ENCODE results near the gene KRTAP1-3.

DNA sequence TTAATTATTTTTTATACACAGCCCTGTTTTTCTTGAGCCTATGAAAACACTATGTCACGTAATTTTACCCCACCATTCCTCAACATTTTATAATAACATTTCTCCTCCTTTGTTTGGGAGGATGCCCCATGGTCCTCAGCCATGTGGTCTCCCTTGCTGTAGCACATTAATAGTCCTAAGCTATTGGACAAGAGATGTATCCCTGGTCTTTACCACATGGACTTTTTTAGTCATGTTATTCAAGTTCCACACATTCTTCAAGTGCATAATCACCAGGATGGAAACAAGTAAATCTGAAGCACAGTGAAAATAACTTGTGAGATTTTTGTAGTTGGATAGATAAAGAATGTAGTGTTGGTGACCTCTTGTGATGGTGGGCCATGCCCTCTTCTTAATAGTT is 27.3 kb upstream of the KRTAP1-3 start:
- TF ChIP-seq, protein P1, sequence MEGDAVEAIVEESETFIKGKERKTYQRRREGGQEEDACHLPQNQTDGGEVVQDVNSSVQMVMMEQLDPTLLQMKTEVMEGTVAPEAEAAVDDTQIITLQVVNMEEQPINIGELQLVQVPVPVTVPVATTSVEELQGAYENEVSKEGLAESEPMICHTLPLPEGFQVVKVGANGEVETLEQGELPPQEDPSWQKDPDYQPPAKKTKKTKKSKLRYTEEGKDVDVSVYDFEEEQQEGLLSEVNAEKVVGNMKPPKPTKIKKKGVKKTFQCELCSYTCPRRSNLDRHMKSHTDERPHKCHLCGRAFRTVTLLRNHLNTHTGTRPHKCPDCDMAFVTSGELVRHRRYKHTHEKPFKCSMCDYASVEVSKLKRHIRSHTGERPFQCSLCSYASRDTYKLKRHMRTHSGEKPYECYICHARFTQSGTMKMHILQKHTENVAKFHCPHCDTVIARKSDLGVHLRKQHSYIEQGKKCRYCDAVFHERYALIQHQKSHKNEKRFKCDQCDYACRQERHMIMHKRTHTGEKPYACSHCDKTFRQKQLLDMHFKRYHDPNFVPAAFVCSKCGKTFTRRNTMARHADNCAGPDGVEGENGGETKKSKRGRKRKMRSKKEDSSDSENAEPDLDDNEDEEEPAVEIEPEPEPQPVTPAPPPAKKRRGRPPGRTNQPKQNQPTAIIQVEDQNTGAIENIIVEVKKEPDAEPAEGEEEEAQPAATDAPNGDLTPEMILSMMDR (IDR thresholded peaks at IDR 0.05): no peak
- TF ChIP-seq POLR2A (IDR thresholded peaks at IDR 0.05): no peak
- TF ChIP-seq POLR2AphosphoS5 (IDR thresholded peaks at IDR 0.05): no peak
- no peak for TF ChIP-seq EP300 (IDR thresholded peaks at IDR 0.05)

Data from upper lobe of left lung (tissue), 4 donors.